HEK293 (cell line): ENCODE measurements around the gene PHRF1.
A peak's percentile ranks its signal among the peaks of the same experiment; 100 is the strongest.

Experiments
- CTCF ChIA-PET: fragments of 350-600 bp; formaldehyde crosslinking; extraction: SDS; loops from one replicate; lab custom pipeline; 2021; ENCODE audit warnings: antibody characterized with exemption; lab: Yijun Ruan, JAX
- POLR2A ChIA-PET: fragments of 300-600 bp; formaldehyde crosslinking; extraction: SDS; loops from one replicate; lab custom pipeline; 2020; ENCODE audit warnings: antibody characterized with exemption, inconsistent platforms; lab: Yijun Ruan, JAX
- H3K27ac ChIP-seq: fragments of 200-500 bp; sonication (Bioruptor generic); 2 replicates; pipeline ENCODE4 v1.5.1; 2014; ENCODE audit warnings: low read depth, low read length, control low read depth, inconsistent platforms; ENCODE audit errors: extremely low read depth
- H3K36me3 ChIP-seq, 2 experiments: fragments of 200-500 bp in 1 of 2; sonication (Bioruptor generic) in 1 of 2; 1 replicate in 1 of 2; 2 replicates in 1 of 2; pipeline ENCODE4 v1.5.1; 2014 to 2017; ENCODE audit warnings: inconsistent platforms in 2 of 2, low read length in 2 of 2; ENCODE audit not compliant: control insufficient read depth in 2 of 2, insufficient read depth in 1 of 2
- H3K4me1 ChIP-seq: fragments of 200-500 bp; sonication (Bioruptor generic); 2 replicates; pipeline ENCODE4 v1.5.1; 2014; ENCODE audit warnings: mild to moderate bottlenecking, low read length, inconsistent platforms; ENCODE audit not compliant: control insufficient read depth, insufficient read depth
- H3K4me3 ChIP-seq: 2 replicates; pipeline ENCODE4 v1.5.1; 2011; ENCODE audit warnings: low read depth, mild to moderate bottlenecking, control low read depth, low read length, moderate library complexity
- H3K9me3 ChIP-seq: fragments of 200-500 bp; sonication (Bioruptor generic); 2 replicates; pipeline ENCODE4 v1.5.1; 2014; ENCODE audit warnings: low read depth, low read length, inconsistent platforms; ENCODE audit not compliant: control insufficient read depth, insufficient read depth
- BCL11A ChIP-seq: fragments of 450-650 bp; formaldehyde crosslinking; IDR thresholded peaks from 2 replicates; pipeline ENCODE4 v1.5.1; 2016; ENCODE audit warnings: low read depth, missing biosample characterization, missing genetic modification characterization
- BCL11B ChIP-seq: fragments of 450-650 bp; formaldehyde crosslinking; IDR thresholded peaks from 2 replicates; pipeline ENCODE4 v1.5.1; 2016; ENCODE audit warnings: low read depth, missing biosample characterization, missing genetic modification characterization
- GLIS2 ChIP-seq: fragments of 450-650 bp; formaldehyde crosslinking; IDR thresholded peaks from 2 replicates; pipeline ENCODE4 v1.5.1; 2016; ENCODE audit warnings: missing biosample characterization, missing genetic modification characterization
- HOXC10 ChIP-seq: sonication (generic); formaldehyde crosslinking; IDR thresholded peaks from 2 replicates; pipeline ENCODE4 v1.8.1; 2023; ENCODE audit warnings: mild to moderate bottlenecking, missing genetic modification reagents
- MYNN ChIP-seq: fragments of 450-650 bp; formaldehyde crosslinking; IDR thresholded peaks from 2 replicates; pipeline ENCODE4 v1.5.1; 2016; ENCODE audit warnings: missing biosample characterization, missing genetic modification characterization, borderline replicate concordance
- OSR2 ChIP-seq: fragments of 450-650 bp; formaldehyde crosslinking; IDR thresholded peaks from 2 replicates; pipeline ENCODE4 v1.5.1; 2016; ENCODE audit warnings: missing biosample characterization, missing genetic modification characterization
- RBAK ChIP-seq: fragments of 450-650 bp; formaldehyde crosslinking; IDR thresholded peaks from 2 replicates; pipeline ENCODE4 v1.5.1; 2016; ENCODE audit warnings: missing biosample characterization, missing genetic modification characterization
- ZBTB48 ChIP-seq: fragments of 450-650 bp; formaldehyde crosslinking; IDR thresholded peaks from 2 replicates; pipeline ENCODE4 v1.5.1; 2016; ENCODE audit warnings: missing biosample characterization, missing genetic modification characterization
- ZBTB8A ChIP-seq: fragments of 450-650 bp; formaldehyde crosslinking; IDR thresholded peaks from 2 replicates; pipeline ENCODE4 v1.5.1; 2016; ENCODE audit warnings: missing biosample characterization, missing genetic modification characterization
- ZNF2 ChIP-seq: fragments of 450-650 bp; formaldehyde crosslinking; IDR thresholded peaks from 2 replicates; pipeline ENCODE4 v1.5.1; 2016; ENCODE audit warnings: missing biosample characterization, missing genetic modification characterization
- ZNF202 ChIP-seq: fragments of 450-650 bp; formaldehyde crosslinking; IDR thresholded peaks from 2 replicates; pipeline ENCODE4 v1.5.1; 2016; ENCODE audit warnings: missing biosample characterization, missing genetic modification characterization, borderline replicate concordance
- ZNF23 ChIP-seq: fragments of 450-650 bp; formaldehyde crosslinking; IDR thresholded peaks from 2 replicates; pipeline ENCODE4 v1.5.1; 2016; ENCODE audit warnings: missing biosample characterization, missing genetic modification characterization, borderline replicate concordance
- ZNF239 ChIP-seq: fragments of 450-650 bp; formaldehyde crosslinking; IDR thresholded peaks from 2 replicates; pipeline ENCODE4 v1.5.1; 2016; ENCODE audit warnings: missing biosample characterization, missing genetic modification characterization
- ZNF248 ChIP-seq: fragments of 450-650 bp; formaldehyde crosslinking; IDR thresholded peaks from 2 replicates; pipeline ENCODE4 v1.5.1; 2017; ENCODE audit warnings: missing biosample characterization, missing genetic modification characterization
- ZNF366 ChIP-seq: fragments of 450-650 bp; formaldehyde crosslinking; conservative IDR thresholded peaks from 2 replicates; pipeline ENCODE4 v1.5.1; 2016; ENCODE audit warnings: missing biosample characterization, missing genetic modification characterization
- ZNF391 ChIP-seq: fragments of 450-650 bp; formaldehyde crosslinking; IDR thresholded peaks from 2 replicates; pipeline ENCODE4 v1.5.1; 2016; ENCODE audit warnings: low read depth, missing biosample characterization, missing genetic modification characterization, borderline replicate concordance
- ZNF426 ChIP-seq: fragments of 450-650 bp; formaldehyde crosslinking; IDR thresholded peaks from 2 replicates; pipeline ENCODE4 v1.5.1; 2017; ENCODE audit warnings: missing biosample characterization, missing genetic modification characterization, mild to moderate bottlenecking, inconsistent platforms, moderate library complexity
- ZNF433 ChIP-seq: fragments of 450-650 bp; formaldehyde crosslinking; IDR thresholded peaks from 2 replicates; pipeline ENCODE4 v1.5.1; 2016; ENCODE audit warnings: missing biosample characterization, missing genetic modification characterization, low read depth
- ZNF501 ChIP-seq: fragments of 450-650 bp; formaldehyde crosslinking; IDR thresholded peaks from 2 replicates; pipeline ENCODE4 v1.5.1; 2016; ENCODE audit warnings: missing biosample characterization, missing genetic modification characterization
- ZNF530 ChIP-seq: fragments of 450-650 bp; formaldehyde crosslinking; IDR thresholded peaks from 2 replicates; pipeline ENCODE4 v1.5.1; 2016; ENCODE audit warnings: low read depth, missing biosample characterization, missing genetic modification characterization
- ZNF558 ChIP-seq: fragments of 450-650 bp; formaldehyde crosslinking; IDR thresholded peaks from 2 replicates; pipeline ENCODE4 v1.5.1; 2016; ENCODE audit warnings: missing biosample characterization, missing genetic modification characterization
- ZNF596 ChIP-seq: fragments of 450-650 bp; IDR thresholded peaks from 2 replicates; pipeline ENCODE4 v1.5.0; 2018; ENCODE audit warnings: missing biosample characterization, mild to moderate bottlenecking, missing genetic modification characterization, moderate library complexity
- ZNF76 ChIP-seq: fragments of 450-650 bp; formaldehyde crosslinking; IDR thresholded peaks from 2 replicates; pipeline ENCODE4; 2016; ENCODE audit warnings: low read depth, missing biosample characterization, missing genetic modification characterization, borderline replicate concordance
- ZSCAN30 ChIP-seq: fragments of 450-650 bp; IDR thresholded peaks from 2 replicates; pipeline ENCODE4 v1.5.1; 2018; ENCODE audit warnings: missing biosample characterization, mild to moderate bottlenecking, missing genetic modification characterization, moderate library complexity
- TF ChIP-seq, protein P1 (sequence below): fragments of 450-650 bp; formaldehyde crosslinking; IDR thresholded peaks from 2 replicates; pipeline ENCODE4 v1.5.1; 2017; ENCODE audit warnings: missing biosample characterization, missing genetic modification characterization
- TF ChIP-seq, protein P2 (sequence below): sonication (generic); formaldehyde crosslinking; IDR thresholded peaks from 2 replicates; pipeline ENCODE4 v1.8.1; 2022; ENCODE audit warnings: mild to moderate bottlenecking, moderate library complexity, missing genetic modification reagents

Gene PHRF1

DNA sequence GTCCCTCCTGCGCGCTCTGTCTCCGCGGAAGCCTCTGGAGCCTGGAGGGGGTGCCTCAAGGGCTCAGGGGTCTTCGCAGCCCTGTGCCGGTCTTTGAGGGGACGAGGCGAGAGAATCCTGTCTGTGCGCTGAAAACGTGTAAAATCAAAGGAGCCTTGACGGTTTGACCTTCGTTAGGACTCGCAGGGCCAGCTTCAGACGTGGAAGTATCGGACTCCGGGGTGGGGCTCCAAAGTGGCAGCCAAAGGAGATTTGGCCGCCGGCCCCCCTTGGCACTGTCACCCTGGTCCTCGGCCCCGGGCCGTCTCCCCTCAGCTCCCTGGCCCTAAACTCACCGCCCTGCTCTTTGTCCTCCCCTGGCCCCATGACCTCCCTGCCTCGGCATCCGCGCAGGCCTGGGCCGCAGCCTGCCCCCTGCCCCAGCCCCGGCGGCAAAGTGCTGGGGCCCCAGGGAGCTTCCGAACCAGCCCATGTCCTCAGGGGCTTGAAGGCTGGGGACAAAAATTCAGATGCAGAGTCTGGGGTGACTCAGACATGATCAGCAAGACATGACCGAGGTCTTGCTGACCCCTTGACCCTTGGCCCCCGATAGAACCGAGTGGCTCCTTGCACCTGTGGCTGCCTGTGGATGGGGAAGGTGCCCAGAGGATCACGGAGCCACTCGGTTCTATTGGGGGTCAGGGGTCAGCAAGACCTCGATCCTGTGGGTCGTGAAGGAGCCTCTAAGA lies 6.9 kb upstream of the PHRF1 start:
- POLR2A ChIA-PET, result interaction anchor here (0.9 to 1.6 kb wide), 3 partner anchors 10 to 235 kb away, joined by 3 to 4 read pairs (median 4); partner anchors contain the start of gene IRF7
- peak overlapping the region; percentile 73; the same call in 1 of the 2 replicates for H3K27ac ChIP-seq
- H3K36me3 ChIP-seq, result peaks cover 0 to under 1% of the 10 kb centered on the region in 2 experiments; a peak in 1 of 3 replicates
- peak overlapping the region; percentile 51 for H3K4me3 ChIP-seq
- TF ChIP-seq ZNF433 (tag by site-specific recombination), result no peak
- no peak for TF ChIP-seq OSR2 (tag by site-specific recombination)
- no peak for TF ChIP-seq ZNF76 (tag by site-specific recombination)
- TF ChIP-seq HOXC10, result no peak
- TF ChIP-seq ZBTB8A (tag by site-specific recombination), result peak; percentile 11; the same call in 1 of the 2 replicates
- no peak for TF ChIP-seq ZNF248 (tag by site-specific recombination)
- peak; percentile 56; the same call in 1 of the 2 replicates for TF ChIP-seq BCL11A (tag by site-specific recombination)
- no peak for TF ChIP-seq ZSCAN30
- TF ChIP-seq ZNF391, result no peak
- TF ChIP-seq ZNF366 (tag by site-specific recombination), result no peak
- TF ChIP-seq RBAK (tag by site-specific recombination), result no peak
- TF ChIP-seq ZNF239 (tag by site-specific recombination), result no peak
- peak; percentile 83 for TF ChIP-seq BCL11B (tag by site-specific recombination)
- no peak for TF ChIP-seq ZNF558 (tag by site-specific recombination)
- 0 out of 2 replicates have a peak, but pooled peaks have one; percentile 36 for TF ChIP-seq GLIS2 (tag by site-specific recombination)
- TF ChIP-seq, protein P1, sequence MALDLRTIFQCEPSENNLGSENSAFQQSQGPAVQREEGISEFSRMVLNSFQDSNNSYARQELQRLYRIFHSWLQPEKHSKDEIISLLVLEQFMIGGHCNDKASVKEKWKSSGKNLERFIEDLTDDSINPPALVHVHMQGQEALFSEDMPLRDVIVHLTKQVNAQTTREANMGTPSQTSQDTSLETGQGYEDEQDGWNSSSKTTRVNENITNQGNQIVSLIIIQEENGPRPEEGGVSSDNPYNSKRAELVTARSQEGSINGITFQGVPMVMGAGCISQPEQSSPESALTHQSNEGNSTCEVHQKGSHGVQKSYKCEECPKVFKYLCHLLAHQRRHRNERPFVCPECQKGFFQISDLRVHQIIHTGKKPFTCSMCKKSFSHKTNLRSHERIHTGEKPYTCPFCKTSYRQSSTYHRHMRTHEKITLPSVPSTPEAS (tag by site-specific recombination), result no peak
- no peak for TF ChIP-seq ZNF2 (tag by site-specific recombination)
- TF ChIP-seq MYNN (tag by site-specific recombination), result no peak
- TF ChIP-seq, protein P2, sequence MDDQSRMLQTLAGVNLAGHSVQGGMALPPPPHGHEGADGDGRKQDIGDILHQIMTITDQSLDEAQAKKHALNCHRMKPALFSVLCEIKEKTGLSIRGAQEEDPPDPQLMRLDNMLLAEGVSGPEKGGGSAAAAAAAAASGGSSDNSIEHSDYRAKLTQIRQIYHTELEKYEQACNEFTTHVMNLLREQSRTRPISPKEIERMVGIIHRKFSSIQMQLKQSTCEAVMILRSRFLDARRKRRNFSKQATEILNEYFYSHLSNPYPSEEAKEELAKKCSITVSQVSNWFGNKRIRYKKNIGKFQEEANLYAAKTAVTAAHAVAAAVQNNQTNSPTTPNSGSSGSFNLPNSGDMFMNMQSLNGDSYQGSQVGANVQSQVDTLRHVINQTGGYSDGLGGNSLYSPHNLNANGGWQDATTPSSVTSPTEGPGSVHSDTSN, result no peak
- TF ChIP-seq ZNF501 (tag by site-specific recombination), result no peak
- TF ChIP-seq ZNF23 (tag by site-specific recombination), result no peak
- TF ChIP-seq ZNF530 (tag by site-specific recombination), result no peak
- TF ChIP-seq ZNF202 (tag by site-specific recombination), result no peak
- TF ChIP-seq ZNF426 (tag by site-specific recombination), result no peak
- TF ChIP-seq ZNF596, result no peak
- TF ChIP-seq ZBTB48, result no peak
- CTCF ChIA-PET, result interaction anchor here (0.8 kb wide), 1 partner anchor 51 kb away, joined by 4 read pairs; no protein-coding TSS in a partner anchor
- H3K9me3 ChIP-seq, result no peaks in the 10 kb centered on the region
- no peaks in the 10 kb centered on the region; the same call in 1 of the 2 replicates for H3K4me1 ChIP-seq
